ENCODE data around the gene LHFPL2.

Gene LHFPL2

GRCh38 chr5:78568212-78568611 is 80.4 kb downstream of the LHFPL2 start:
- no peak for DNase-seq (ENCODE audit: low spot score)

GRCh38 chr5:78567617-78568016 is 81.0 kb downstream of the LHFPL2 start:
- DNase-seq (ENCODE audit: low spot score), result no peak

- DNase-seq (ENCODE audit: low spot score), result no peak
Observed at GRCh38 chr5:78566747-78567425, 81.7 kb downstream of the LHFPL2 start.

- DNase-seq (ENCODE audit: low spot score), result no peak
Observed at GRCh38 chr5:78565395-78565794, 83.2 kb downstream of the LHFPL2 start.

GRCh38 chr5:78563621-78564020 is 85.0 kb downstream of the LHFPL2 start:
- no peak for DNase-seq (ENCODE audit: low spot score)

GRCh38 chr5:78562714-78563330 is 85.8 kb downstream of the LHFPL2 start:
- DNase-seq (ENCODE audit: low spot score), result no peak

- DNase-seq (ENCODE audit: low spot score), result no peak
Observed at GRCh38 chr5:78562001-78562400, 86.6 kb downstream of the LHFPL2 start.

GRCh38 chr5:78561261-78561660 is 87.3 kb downstream of the LHFPL2 start:
- no peak for DNase-seq (ENCODE audit: low spot score)

GRCh38 chr5:78560000-78560855 is 88.3 kb downstream of the LHFPL2 start:
- DNase-seq (ENCODE audit: low spot score), result no peak

GRCh38 chr5:78557601-78558000 is 91.0 kb downstream of the LHFPL2 start:
- DNase-seq (ENCODE audit: low spot score), result no peak

GRCh38 chr5:78555870-78556269 is 92.7 kb downstream of the LHFPL2 start:
- DNase-seq (ENCODE audit: low spot score), result no peak

GRCh38 chr5:78554670-78555069 is 93.9 kb downstream of the LHFPL2 start:
- DNase-seq (ENCODE audit: low spot score), result no peak

GRCh38 chr5:78553580-78554353 is 94.8 kb downstream of the LHFPL2 start:
- no peak for DNase-seq (ENCODE audit: low spot score)

- no peak for DNase-seq (ENCODE audit: low spot score)
Observed at GRCh38 chr5:78552729-78553342, 95.7 kb downstream of the LHFPL2 start.

GRCh38 chr5:78550891-78551290 is 97.7 kb downstream of the LHFPL2 start:
- no peak for DNase-seq (ENCODE audit: low spot score)

GRCh38 chr5:78549043-78549442 is 99.5 kb downstream of the LHFPL2 start:
- no peak for DNase-seq (ENCODE audit: low spot score)

- no peak for DNase-seq (ENCODE audit: low spot score)
Observed at GRCh38 chr5:78547731-78548615, 100.6 kb downstream of the LHFPL2 start.

- no peak for DNase-seq (ENCODE audit: low spot score)
Observed at GRCh38 chr5:78547183-78547582, 101.4 kb downstream of the LHFPL2 start.

GRCh38 chr5:78546276-78546996 is 102.1 kb downstream of the LHFPL2 start:
- DNase-seq (ENCODE audit: low spot score), result no peak

- DNase-seq (ENCODE audit: low spot score), result no peak
Observed at GRCh38 chr5:78545406-78545805, 103.2 kb downstream of the LHFPL2 start.

Measured in CD4-positive, alpha-beta T cell treated with Interleukin-15 for 4 hours (primary cell).